Right lobe of liver (tissue), 6 donors: ENCODE data around the gene B2M. TPM values are rescaled to one million over a fixed set of nuclear protein-coding genes. Genes with fewer than 3 reads are reported as not detected.

Experiments used
- ATAC-seq, 4 donors: fragments of 200-7000 bp; cut with Tn5 transposase; one replicate each; pipeline ENCODE4 v1.9.1; 2020; ENCODE audit warnings: mild to moderate bottlenecking in 4 of 4, moderate library complexity in 4 of 4
- DNase-seq, 3 donors: peaks; one replicate each; pipeline ENCODE4 v3.0.0-alpha.2; 2020
- H3K27ac ChIP-seq, 3 donors: fragments of 200-600 bp; one replicate each; pipeline ENCODE4 v1.8.0; 2022
- H3K27me3 ChIP-seq, 2 donors: fragments of 200-600 bp; one replicate each; pipeline ENCODE4 v1.8.0; 2022
- H3K36me3 ChIP-seq, 4 donors: fragments of 200-600 bp; sonication (generic) in 1 of 4; one replicate each; pipeline versions ENCODE4 v1.5.1 to v1.8.0; 2017 to 2022; ENCODE audit warnings: control low read depth in 1 of 4
- H3K4me1 ChIP-seq, 4 donors: fragments of 200-600 bp; sonication (generic) in 1 of 4; one replicate each; pipeline versions ENCODE4 v1.5.1 to v1.8.0; 2017 to 2022; ENCODE audit warnings: control low read depth in 1 of 4
- H3K4me3 ChIP-seq, 3 donors: fragments of 200-600 bp; one replicate each; pipeline ENCODE4 v1.8.0; 2022
- H3K9me3 ChIP-seq, 4 donors: fragments of 200-600 bp; sonication (generic) in 1 of 4; one replicate each; pipeline versions ENCODE4 v1.5.1 to v1.8.0; 2017 to 2022; ENCODE audit warnings: control low read depth in 1 of 4
- POLR2A ChIP-seq: fragments of 450-650 bp; IDR thresholded peaks from one replicate; pipeline ENCODE4 v1.6.1; 2017; ENCODE audit warnings: antibody characterized with exemption, mild to moderate bottlenecking
- WGBS: methylation state at CpG from one replicate; pipeline ENCODE4 v1.1.6; 2018; ENCODE audit warnings: low coverage, low lambda C conversion rate; ENCODE audit not compliant: insufficient coverage; ENCODE audit errors: missing lambda C conversion rate; 5-methylcytosine and 5-hydroxymethylcytosine counted together
- intact Hi-C, 2 donors: fragments of 100-400 bp; cut with DNase I; formaldehyde crosslinking; loops; one replicate each; pipeline versions ENCODE4 v1.11.2 to v1.14.1; 2022
- small RNA-seq, 2 experiments: library from RNA; depleted of rRNA; stranded (forward); fragments of <200 nt; gene quantifications; one replicate each; pipeline ENCODE3, GENCODE V24; 2016
- total RNA-seq, 6 experiments: library from RNA; depleted of rRNA in 2 of 6; stranded (reverse); fragments of >200 nt in 2 of 6; fragmentation: NEBNext Ultra II Directional in 3 of 6; extraction: Animal tissue kit (Norgen Biotek cat#: 25700) in 3 of 6; gene quantifications; one replicate each; pipeline versions ENCODE4 v1.1.0 to v1.2.4, GENCODE V29; 2016 to 2023
- TF ChIP-seq, protein P1 (sequence below), 4 donors: fragments of 200-600 bp in 3 of 4; fragments of 450-650 bp in 1 of 4; IDR thresholded peaks; one replicate each; pipeline versions ENCODE4 v1.5.1 to v1.8.0; 2016 to 2022; ENCODE audit warnings: antibody characterized with exemption in 4 of 4, mild to moderate bottlenecking in 2 of 4
- donor health status: DM: no; HTN: yes; CAD: no.
- donor health status: DM: no; HTN: no; CAD: no.
- donor health status: DM: no; HTN: no; CAD: no.
- donor health status: DM: no; HTN: yes; CAD: no.
- donor health status: DM: no; HTN: yes; CAD: no.

Gene B2M
- total RNA-seq, 6 experiments from 2014 or later, result 894 to 5,671 (median 2,154) TPM

DNA sequence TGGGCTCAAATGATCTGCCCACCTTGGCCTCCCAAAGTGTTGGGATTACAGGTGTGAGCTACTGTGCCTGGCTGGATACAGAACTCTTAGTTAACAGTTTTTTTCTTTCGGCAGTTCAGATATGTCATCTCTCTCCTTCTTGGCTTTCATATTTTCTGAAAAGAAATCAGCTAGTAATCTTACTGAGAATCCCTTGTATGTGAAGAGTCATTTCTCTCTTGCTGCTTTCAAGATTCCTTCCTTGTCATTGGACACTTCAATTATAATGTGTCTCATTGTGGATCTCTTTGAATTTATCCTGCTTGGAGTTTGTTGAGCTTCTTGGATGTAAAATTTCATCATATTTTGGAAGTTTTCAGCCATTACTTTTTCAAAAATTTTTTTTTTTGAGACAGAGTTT is 42.0 kb downstream of the B2M start:
- H3K9me3 ChIP-seq, result no peaks in the 10 kb centered on the region
- DNase-seq, result no peak
- H3K4me1 ChIP-seq, result no peaks in the 10 kb centered on the region
- no peaks in the 10 kb centered on the region for H3K36me3 ChIP-seq
- H3K27me3 ChIP-seq, result no peaks in the 10 kb centered on the region
- H3K27ac ChIP-seq, result no peak overlapping the region
- 100% methylated on average over 1 of the region's 1 CpG for WGBS
- no peak overlapping the region for H3K4me3 ChIP-seq
- intact Hi-C loops, result no loop called here
- ATAC-seq, result no peak
- no peak for TF ChIP-seq POLR2A
- TF ChIP-seq, protein P1, sequence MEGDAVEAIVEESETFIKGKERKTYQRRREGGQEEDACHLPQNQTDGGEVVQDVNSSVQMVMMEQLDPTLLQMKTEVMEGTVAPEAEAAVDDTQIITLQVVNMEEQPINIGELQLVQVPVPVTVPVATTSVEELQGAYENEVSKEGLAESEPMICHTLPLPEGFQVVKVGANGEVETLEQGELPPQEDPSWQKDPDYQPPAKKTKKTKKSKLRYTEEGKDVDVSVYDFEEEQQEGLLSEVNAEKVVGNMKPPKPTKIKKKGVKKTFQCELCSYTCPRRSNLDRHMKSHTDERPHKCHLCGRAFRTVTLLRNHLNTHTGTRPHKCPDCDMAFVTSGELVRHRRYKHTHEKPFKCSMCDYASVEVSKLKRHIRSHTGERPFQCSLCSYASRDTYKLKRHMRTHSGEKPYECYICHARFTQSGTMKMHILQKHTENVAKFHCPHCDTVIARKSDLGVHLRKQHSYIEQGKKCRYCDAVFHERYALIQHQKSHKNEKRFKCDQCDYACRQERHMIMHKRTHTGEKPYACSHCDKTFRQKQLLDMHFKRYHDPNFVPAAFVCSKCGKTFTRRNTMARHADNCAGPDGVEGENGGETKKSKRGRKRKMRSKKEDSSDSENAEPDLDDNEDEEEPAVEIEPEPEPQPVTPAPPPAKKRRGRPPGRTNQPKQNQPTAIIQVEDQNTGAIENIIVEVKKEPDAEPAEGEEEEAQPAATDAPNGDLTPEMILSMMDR (IDR thresholded peaks at IDR 0.05), result no peak

DNA sequence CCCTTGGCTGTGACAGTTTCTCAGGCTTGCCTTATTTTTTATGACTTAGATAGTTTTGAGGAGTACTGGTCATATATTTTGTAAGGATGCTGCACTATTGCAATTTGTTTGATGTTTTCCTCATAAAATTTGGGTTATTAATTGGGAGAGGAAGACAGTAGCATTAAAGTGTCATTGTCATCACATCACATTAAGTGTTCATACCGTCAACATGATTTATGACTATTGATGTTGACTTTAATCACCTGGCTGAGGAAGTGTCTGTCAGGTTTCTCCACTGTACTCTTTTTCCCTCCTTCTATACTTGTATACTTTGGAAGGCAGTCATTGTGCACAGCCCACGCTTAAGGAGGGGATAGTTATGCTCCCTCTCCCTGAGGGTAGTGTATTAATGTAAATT is 51.9 kb downstream of the B2M start:
- Histone ChIP-seq H3K9me3 (no peaks in the 10 kb centered on the region), H3K36me3 (no peaks in the 10 kb centered on the region), H3K4me1 (peaks cover 0 to 3% (median 0%) of the 10 kb centered on the region in 4 donors), H3K27ac (no peak overlapping the region), H3K4me3 (no peak overlapping the region), H3K27me3 (no peaks in the 10 kb centered on the region)
- WGBS, result 92% methylated on average over 2 of the region's 2 CpGs
- no peak for ATAC-seq
- no peak for DNase-seq
- TF ChIP-seq, protein P1 (IDR thresholded peaks at IDR 0.05), result no peak
- no peak for TF ChIP-seq POLR2A
- intact Hi-C loops, result no loop called here

DNA sequence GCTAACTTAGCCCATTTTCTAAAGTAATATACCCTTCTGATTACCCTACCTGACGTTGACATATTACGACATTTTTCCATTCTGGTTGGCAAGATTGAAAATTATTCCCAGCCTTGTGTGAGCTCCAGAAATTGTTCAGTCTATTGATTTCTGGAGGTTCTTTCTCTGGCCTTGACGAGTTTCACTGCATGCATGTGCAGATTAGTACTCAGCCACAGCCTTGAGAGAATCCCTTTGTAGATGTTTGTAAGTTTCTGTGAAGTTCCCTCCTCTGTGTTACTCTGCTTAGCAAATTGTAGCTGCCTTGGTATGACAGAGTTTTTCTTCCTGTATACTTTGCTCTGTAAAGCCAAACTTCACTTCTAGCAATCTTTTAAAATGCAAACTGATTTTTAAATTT is 52.5 kb downstream of the B2M start:
- no peak for ATAC-seq
- no peak for TF ChIP-seq POLR2A
- TF ChIP-seq, protein P1 (IDR thresholded peaks at IDR 0.05), result no peak
- Histone ChIP-seq H3K9me3 (no peaks in the 10 kb centered on the region), H3K36me3 (no peaks in the 10 kb centered on the region), H3K4me1 (peaks cover 0 to 3% (median 0%) of the 10 kb centered on the region in 4 donors), H3K4me3 (no peak overlapping the region), H3K27ac (no peak overlapping the region), H3K27me3 (no peaks in the 10 kb centered on the region)
- no peak for DNase-seq
- WGBS, result 49% methylated on average over 3 of the region's 3 CpGs
- intact Hi-C loops, result no loop called here

DNA sequence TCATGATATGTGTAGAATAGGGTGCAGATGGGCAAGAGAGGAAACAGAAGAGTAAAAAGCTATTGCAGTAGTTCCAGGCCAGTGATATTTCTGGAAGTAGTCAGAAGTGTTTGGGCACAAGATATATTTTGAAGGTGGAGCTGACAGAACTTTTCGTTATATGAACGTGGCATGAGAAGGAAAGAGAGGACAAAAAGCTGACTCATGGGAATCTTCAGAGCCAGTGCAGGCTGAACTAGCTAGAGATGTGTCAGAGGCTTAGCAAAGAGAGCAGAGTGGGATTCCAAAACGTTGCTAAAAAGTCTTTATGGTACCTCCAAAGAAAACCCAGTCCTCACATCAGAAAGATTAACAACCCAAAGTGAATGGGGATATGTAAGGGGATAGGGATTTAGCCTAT is 53.7 kb downstream of the B2M start:
- DNase-seq (no peak), ATAC-seq (no peak)
- Histone ChIP-seq H3K27me3 (no peaks in the 10 kb centered on the region), H3K36me3 (no peaks in the 10 kb centered on the region), H3K4me3 (no peak overlapping the region), H3K9me3 (no peaks in the 10 kb centered on the region), H3K4me1 (peaks cover 0 to 3% (median 0%) of the 10 kb centered on the region in 4 donors), H3K27ac (no peak overlapping the region)
- 16% methylated on average over 3 of the region's 3 CpGs for WGBS
- no peak for TF ChIP-seq POLR2A
- TF ChIP-seq, protein P1 (IDR thresholded peaks at IDR 0.05), result no peak
- intact Hi-C loops, result no loop called here

Small RNAs within 50 kb of the gene (small RNA-seq; reads per million reads assigned to genes)
- gene RF00019, result 0 reads per million in 2 experiments

Other genes starting within 250 kb of the B2M start
- gene EIF3J, start 174.4 kb upstream of the B2M start, total RNA-seq, result 10 to 100 TPM; 30.1 to 59.8 (median 45.9) TPM
- gene SPG11, start 47.9 kb upstream of the B2M start, total RNA-seq, result 10 to 100 TPM; 35.4 to 55.6 (median 40.8) TPM
- gene PATL2, start 194 bp upstream of the B2M start, total RNA-seq, result 1 to 10 TPM in 2 of 6 experiments, under 1 TPM in 4; 0.28 to 1.9 (median 0.71) TPM
- gene TRIM69, start 25.0 kb downstream of the B2M start, total RNA-seq, result 10 to 100 TPM in 1 of 6 experiments, 1 to 10 TPM in 5; 3.8 to 16.9 (median 6.5) TPM
- under 1 TPM in 1 of 6 experiments, not detected in 5; 0.32 TPM for gene TERB2, start 245.2 kb downstream of the B2M start, total RNA-seq